ENCODE results near the gene TERC. TPM values are rescaled to one million over a fixed set of nuclear protein-coding genes. Genes with fewer than 3 reads are reported as not detected.

Gene TERC
- total and polyA plus RNA-seq, 10 of the 15 experiments (the other 5 are each of a cell fraction or from before 2014, with no cell fraction given): 0.43 to 125 (median 6.2) TPM; not detected in 4

DNA sequence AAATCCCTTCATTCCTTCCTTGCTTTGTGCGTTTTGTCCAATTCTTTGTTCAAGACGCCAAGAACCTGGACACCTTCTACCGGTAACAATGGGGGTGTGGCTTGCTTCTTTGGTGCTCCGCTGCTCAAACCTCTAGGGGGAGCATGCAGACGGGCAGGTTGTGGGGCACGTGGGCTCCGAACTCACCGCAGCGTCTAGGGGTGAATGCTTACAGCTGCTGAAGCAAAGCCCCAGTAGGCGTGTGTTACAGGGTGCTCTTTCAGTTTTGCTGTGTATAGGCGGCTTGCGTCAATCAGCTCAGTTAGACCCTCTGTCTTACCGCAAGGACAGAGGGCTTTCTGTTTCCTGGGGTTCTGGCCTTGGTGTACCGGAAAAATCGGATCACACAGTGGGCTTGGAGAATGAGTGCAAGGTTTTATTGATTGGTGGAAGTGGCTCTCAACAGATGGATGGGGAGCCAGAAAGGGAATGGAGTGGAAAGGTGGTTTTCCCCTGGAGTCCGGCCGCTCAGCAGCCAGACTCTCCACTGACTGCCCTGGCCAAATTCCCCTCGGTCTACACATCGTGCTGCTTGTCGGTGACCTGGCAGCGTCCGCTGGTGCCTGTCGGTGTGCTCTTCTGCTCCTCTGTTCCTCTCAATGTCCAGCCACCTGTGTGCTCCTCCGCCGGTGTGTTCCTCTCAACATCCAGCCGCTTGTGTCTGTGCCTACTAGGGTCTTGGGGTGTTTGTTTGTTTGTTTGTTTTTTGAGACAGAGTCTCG lies 49.1 kb upstream of the TERC start (continued):
- TF ChIP-seq, protein P1, sequence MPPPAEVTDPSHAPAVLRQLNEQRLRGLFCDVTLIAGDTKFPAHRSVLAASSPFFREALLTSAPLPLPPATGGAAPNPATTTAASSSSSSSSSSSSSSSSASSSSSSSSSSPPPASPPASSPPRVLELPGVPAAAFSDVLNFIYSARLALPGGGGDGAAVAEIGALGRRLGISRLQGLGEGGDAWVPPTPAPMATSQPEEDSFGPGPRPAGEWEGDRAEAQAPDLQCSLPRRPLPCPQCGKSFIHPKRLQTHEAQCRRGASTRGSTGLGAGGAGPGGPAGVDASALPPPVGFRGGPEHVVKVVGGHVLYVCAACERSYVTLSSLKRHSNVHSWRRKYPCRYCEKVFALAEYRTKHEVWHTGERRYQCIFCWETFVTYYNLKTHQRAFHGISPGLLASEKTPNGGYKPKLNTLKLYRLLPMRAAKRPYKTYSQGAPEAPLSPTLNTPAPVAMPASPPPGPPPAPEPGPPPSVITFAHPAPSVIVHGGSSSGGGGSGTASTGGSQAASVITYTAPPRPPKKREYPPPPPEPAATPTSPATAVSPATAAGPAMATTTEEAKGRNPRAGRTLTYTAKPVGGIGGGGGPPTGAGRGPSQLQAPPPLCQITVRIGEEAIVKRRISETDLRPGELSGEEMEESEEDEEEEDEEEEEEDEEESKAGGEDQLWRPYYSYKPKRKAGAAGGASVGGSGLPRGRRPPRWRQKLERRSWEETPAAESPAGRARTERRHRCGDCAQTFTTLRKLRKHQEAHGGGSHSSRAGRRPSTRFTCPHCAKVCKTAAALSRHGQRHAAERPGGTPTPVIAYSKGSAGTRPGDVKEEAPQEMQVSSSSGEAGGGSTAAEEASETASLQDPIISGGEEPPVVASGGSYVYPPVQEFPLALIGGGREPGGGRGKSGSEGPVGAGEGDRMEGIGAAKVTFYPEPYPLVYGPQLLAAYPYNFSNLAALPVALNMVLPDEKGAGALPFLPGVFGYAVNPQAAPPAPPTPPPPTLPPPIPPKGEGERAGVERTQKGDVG (CRISPR knock-in tag; IDR thresholded peaks at IDR 0.05): no peak
- TF ChIP-seq FOXM1 (IDR thresholded peaks at IDR 0.05; ENCODE audit: low read depth, low read length) (peak; percentile 79), CHD4 (IDR thresholded peaks at IDR 0.05) (no peak), ZSCAN29 (IDR thresholded peaks at IDR 0.05) (no peak), SREBF1 (IDR thresholded peaks at IDR 0.05; ENCODE audit: low read length) (no peak), NFYA (IDR thresholded peaks at IDR 0.05; ENCODE audit: borderline replicate concordance, low read depth, low read length) (no peak), CBFB (IDR thresholded peaks at IDR 0.05; ENCODE audit: low read depth) (peak; percentile 88; the same call in 1 of the 2 replicates), BMI1 (IDR thresholded peaks at IDR 0.05; ENCODE audit: borderline replicate concordance) (no peak), NBN (IDR thresholded peaks at IDR 0.05) (peak; percentile 91), RCOR1 (conservative IDR thresholded peaks at IDR 0.05; ENCODE audit: low read depth, low read length) (no peak)
- TF ChIP-seq, protein P2, sequence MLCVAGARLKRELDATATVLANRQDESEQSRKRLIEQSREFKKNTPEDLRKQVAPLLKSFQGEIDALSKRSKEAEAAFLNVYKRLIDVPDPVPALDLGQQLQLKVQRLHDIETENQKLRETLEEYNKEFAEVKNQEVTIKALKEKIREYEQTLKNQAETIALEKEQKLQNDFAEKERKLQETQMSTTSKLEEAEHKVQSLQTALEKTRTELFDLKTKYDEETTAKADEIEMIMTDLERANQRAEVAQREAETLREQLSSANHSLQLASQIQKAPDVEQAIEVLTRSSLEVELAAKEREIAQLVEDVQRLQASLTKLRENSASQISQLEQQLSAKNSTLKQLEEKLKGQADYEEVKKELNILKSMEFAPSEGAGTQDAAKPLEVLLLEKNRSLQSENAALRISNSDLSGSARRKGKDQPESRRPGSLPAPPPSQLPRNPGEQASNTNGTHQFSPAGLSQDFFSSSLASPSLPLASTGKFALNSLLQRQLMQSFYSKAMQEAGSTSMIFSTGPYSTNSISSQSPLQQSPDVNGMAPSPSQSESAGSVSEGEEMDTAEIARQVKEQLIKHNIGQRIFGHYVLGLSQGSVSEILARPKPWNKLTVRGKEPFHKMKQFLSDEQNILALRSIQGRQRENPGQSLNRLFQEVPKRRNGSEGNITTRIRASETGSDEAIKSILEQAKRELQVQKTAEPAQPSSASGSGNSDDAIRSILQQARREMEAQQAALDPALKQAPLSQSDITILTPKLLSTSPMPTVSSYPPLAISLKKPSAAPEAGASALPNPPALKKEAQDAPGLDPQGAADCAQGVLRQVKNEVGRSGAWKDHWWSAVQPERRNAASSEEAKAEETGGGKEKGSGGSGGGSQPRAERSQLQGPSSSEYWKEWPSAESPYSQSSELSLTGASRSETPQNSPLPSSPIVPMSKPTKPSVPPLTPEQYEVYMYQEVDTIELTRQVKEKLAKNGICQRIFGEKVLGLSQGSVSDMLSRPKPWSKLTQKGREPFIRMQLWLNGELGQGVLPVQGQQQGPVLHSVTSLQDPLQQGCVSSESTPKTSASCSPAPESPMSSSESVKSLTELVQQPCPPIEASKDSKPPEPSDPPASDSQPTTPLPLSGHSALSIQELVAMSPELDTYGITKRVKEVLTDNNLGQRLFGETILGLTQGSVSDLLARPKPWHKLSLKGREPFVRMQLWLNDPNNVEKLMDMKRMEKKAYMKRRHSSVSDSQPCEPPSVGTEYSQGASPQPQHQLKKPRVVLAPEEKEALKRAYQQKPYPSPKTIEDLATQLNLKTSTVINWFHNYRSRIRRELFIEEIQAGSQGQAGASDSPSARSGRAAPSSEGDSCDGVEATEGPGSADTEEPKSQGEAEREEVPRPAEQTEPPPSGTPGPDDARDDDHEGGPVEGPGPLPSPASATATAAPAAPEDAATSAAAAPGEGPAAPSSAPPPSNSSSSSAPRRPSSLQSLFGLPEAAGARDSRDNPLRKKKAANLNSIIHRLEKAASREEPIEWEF (IDR thresholded peaks at IDR 0.05; ENCODE audit: insufficient replicate concordance, low read depth, low read length): no peak
- TF ChIP-seq, protein P3, sequence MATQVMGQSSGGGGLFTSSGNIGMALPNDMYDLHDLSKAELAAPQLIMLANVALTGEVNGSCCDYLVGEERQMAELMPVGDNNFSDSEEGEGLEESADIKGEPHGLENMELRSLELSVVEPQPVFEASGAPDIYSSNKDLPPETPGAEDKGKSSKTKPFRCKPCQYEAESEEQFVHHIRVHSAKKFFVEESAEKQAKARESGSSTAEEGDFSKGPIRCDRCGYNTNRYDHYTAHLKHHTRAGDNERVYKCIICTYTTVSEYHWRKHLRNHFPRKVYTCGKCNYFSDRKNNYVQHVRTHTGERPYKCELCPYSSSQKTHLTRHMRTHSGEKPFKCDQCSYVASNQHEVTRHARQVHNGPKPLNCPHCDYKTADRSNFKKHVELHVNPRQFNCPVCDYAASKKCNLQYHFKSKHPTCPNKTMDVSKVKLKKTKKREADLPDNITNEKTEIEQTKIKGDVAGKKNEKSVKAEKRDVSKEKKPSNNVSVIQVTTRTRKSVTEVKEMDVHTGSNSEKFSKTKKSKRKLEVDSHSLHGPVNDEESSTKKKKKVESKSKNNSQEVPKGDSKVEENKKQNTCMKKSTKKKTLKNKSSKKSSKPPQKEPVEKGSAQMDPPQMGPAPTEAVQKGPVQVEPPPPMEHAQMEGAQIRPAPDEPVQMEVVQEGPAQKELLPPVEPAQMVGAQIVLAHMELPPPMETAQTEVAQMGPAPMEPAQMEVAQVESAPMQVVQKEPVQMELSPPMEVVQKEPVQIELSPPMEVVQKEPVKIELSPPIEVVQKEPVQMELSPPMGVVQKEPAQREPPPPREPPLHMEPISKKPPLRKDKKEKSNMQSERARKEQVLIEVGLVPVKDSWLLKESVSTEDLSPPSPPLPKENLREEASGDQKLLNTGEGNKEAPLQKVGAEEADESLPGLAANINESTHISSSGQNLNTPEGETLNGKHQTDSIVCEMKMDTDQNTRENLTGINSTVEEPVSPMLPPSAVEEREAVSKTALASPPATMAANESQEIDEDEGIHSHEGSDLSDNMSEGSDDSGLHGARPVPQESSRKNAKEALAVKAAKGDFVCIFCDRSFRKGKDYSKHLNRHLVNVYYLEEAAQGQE (IDR thresholded peaks at IDR 0.05; ENCODE audit: low read depth, low read length): no peak
- TF ChIP-seq, protein P4, sequence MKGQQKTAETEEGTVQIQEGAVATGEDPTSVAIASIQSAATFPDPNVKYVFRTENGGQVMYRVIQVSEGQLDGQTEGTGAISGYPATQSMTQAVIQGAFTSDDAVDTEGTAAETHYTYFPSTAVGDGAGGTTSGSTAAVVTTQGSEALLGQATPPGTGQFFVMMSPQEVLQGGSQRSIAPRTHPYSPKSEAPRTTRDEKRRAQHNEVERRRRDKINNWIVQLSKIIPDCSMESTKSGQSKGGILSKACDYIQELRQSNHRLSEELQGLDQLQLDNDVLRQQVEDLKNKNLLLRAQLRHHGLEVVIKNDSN (IDR thresholded peaks at IDR 0.05; ENCODE audit: borderline replicate concordance, extremely low read length, insufficient read depth, low read depth, low read length): peak; percentile 85
- TF ChIP-seq, protein P5, sequence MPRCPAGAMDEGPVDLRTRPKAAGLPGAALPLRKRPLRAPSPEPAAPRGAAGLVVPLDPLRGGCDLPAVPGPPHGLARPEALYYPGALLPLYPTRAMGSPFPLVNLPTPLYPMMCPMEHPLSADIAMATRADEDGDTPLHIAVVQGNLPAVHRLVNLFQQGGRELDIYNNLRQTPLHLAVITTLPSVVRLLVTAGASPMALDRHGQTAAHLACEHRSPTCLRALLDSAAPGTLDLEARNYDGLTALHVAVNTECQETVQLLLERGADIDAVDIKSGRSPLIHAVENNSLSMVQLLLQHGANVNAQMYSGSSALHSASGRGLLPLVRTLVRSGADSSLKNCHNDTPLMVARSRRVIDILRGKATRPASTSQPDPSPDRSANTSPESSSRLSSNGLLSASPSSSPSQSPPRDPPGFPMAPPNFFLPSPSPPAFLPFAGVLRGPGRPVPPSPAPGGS (IDR thresholded peaks at IDR 0.05; ENCODE audit: borderline replicate concordance, insufficient read depth, low read depth, low read length, poor library complexity, severe bottlenecking): no peak

All from GM12878 (cell line).